SK-N-SH treated with all-trans-retinoic acid at 6 μM for 48 hours (cell line): ENCODE measurements around the gene HMGXB4.

Experiments
- ATAC-seq: fragments of 200-7000 bp; cut with Tn5 transposase; 3 replicates; pipeline ENCODE4 v1.9.1; 2020; ENCODE audit warnings: mild to moderate bottlenecking, moderate library complexity
- ARNTL ChIP-seq: fragments of 450-650 bp; formaldehyde crosslinking; IDR thresholded peaks from 2 replicates; pipeline ENCODE4 v1.5.0; 2020; ENCODE audit warnings: low read depth, mild to moderate bottlenecking, moderate library complexity, borderline replicate concordance
- BACH2 ChIP-seq: fragments of 250-450 bp; sonication (Bioruptor Pico); IDR thresholded peaks from 2 replicates; pipeline ENCODE4 v1.9.0; 2021; ENCODE audit warnings: mild to moderate bottlenecking, borderline replicate concordance
- CSRNP3 ChIP-seq: fragments of 250-450 bp; sonication (Bioruptor Pico); IDR thresholded peaks from 2 replicates; pipeline ENCODE4 v1.5.1; 2021; ENCODE audit warnings: mild to moderate bottlenecking, moderate library complexity
- ESRRG ChIP-seq: fragments of 250-450 bp; sonication (Bioruptor Pico); IDR thresholded peaks from 2 replicates; pipeline ENCODE4 v1.6.1; 2021; ENCODE audit warnings: mild to moderate bottlenecking
- GLIS3 ChIP-seq: fragments of 250-450 bp; sonication (Bioruptor Pico); IDR thresholded peaks from 2 replicates; pipeline ENCODE4 v1.5.0; 2020; ENCODE audit warnings: mild to moderate bottlenecking, moderate library complexity
- ISL1 ChIP-seq: fragments of 250-450 bp; sonication (Bioruptor Pico); IDR thresholded peaks from 2 replicates; pipeline ENCODE4 v2.1.2; 2022; ENCODE audit warnings: mild to moderate bottlenecking, moderate library complexity
- OSR1 ChIP-seq: fragments of 250-450 bp; sonication (Bioruptor Pico); IDR thresholded peaks from 2 replicates; pipeline ENCODE4 v1.8.0; 2022; ENCODE audit warnings: moderate library complexity, mild to moderate bottlenecking, inconsistent platforms
- POU6F1 ChIP-seq: fragments of 250-450 bp; sonication (Bioruptor Pico); IDR thresholded peaks from 2 replicates; pipeline ENCODE4 v1.8.0; 2021; ENCODE audit warnings: low read depth, mild to moderate bottlenecking, moderate library complexity, borderline replicate concordance
- PPARA ChIP-seq: fragments of 250-450 bp; sonication (Bioruptor Pico); IDR thresholded peaks from 2 replicates; pipeline ENCODE4 v1.5.0; 2020; ENCODE audit warnings: mild to moderate bottlenecking, borderline replicate concordance
- SNAI2 ChIP-seq: fragments of 250-450 bp; sonication (Bioruptor Pico); IDR thresholded peaks from 2 replicates; pipeline ENCODE4 v1.5.0; 2020; ENCODE audit warnings: mild to moderate bottlenecking, moderate library complexity
- TCF4 ChIP-seq: fragments of 250-450 bp; sonication (Bioruptor Pico); IDR thresholded peaks from 2 replicates; pipeline ENCODE4 v1.8.0; 2021; ENCODE audit warnings: mild to moderate bottlenecking, moderate library complexity, borderline replicate concordance
- ZC3H10 ChIP-seq: fragments of 250-450 bp; sonication (Bioruptor Pico); IDR thresholded peaks from 2 replicates; pipeline ENCODE4 v1.5.1; 2021; ENCODE audit warnings: mild to moderate bottlenecking, moderate library complexity
- ZFP3 ChIP-seq: fragments of 250-450 bp; sonication (Bioruptor Pico); IDR thresholded peaks from 2 replicates; pipeline ENCODE4 v1.5.0; 2020; ENCODE audit warnings: mild to moderate bottlenecking, moderate library complexity
- ZFP30 ChIP-seq: fragments of 450-650 bp; formaldehyde crosslinking; IDR thresholded peaks from 2 replicates; pipeline ENCODE4 v1.5.0; 2022; ENCODE audit warnings: mild to moderate bottlenecking, moderate library complexity
- ZNF565 ChIP-seq: fragments of 450-650 bp; formaldehyde crosslinking; conservative IDR thresholded peaks from 2 replicates; pipeline ENCODE4 v1.5.0; 2020; ENCODE audit warnings: low read depth, mild to moderate bottlenecking, moderate library complexity
- ZNF70 ChIP-seq: fragments of 450-650 bp; formaldehyde crosslinking; IDR thresholded peaks from 2 replicates; pipeline ENCODE4 v1.5.0; 2020; ENCODE audit warnings: mild to moderate bottlenecking, moderate library complexity
- ZNF8 ChIP-seq: fragments of 450-650 bp; formaldehyde crosslinking; IDR thresholded peaks from 2 replicates; pipeline ENCODE4 v1.5.0; 2020; ENCODE audit warnings: mild to moderate bottlenecking, moderate library complexity
- TF ChIP-seq, protein P1 (sequence below): fragments of 250-450 bp; sonication (Bioruptor Pico); IDR thresholded peaks from 2 replicates; pipeline ENCODE4 v1.8.0; 2020; ENCODE audit warnings: mild to moderate bottlenecking, moderate library complexity, borderline replicate concordance
- TF ChIP-seq, protein P2 (sequence below): fragments of 250-450 bp; sonication (Bioruptor Pico); IDR thresholded peaks from 2 replicates; pipeline ENCODE4 v1.5.0; 2020; ENCODE audit warnings: mild to moderate bottlenecking, moderate library complexity
- TF ChIP-seq, protein P3 (sequence below): fragments of 250-450 bp; sonication (Bioruptor Pico); IDR thresholded peaks from 2 replicates; pipeline ENCODE4 v1.5.1; 2020; ENCODE audit warnings: low read depth, mild to moderate bottlenecking, moderate library complexity

HMGXB4 gene

GRCh38 chr22:35299217-35299672 lies 42.0 kb downstream of the HMGXB4 start:
- peak; percentile 21 for ATAC-seq
- TF ChIP-seq, protein P1, sequence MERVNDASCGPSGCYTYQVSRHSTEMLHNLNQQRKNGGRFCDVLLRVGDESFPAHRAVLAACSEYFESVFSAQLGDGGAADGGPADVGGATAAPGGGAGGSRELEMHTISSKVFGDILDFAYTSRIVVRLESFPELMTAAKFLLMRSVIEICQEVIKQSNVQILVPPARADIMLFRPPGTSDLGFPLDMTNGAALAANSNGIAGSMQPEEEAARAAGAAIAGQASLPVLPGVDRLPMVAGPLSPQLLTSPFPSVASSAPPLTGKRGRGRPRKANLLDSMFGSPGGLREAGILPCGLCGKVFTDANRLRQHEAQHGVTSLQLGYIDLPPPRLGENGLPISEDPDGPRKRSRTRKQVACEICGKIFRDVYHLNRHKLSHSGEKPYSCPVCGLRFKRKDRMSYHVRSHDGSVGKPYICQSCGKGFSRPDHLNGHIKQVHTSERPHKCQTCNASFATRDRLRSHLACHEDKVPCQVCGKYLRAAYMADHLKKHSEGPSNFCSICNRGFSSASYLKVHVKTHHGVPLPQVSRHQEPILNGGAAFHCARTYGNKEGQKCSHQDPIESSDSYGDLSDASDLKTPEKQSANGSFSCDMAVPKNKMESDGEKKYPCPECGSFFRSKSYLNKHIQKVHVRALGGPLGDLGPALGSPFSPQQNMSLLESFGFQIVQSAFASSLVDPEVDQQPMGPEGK (CRISPR knock-in tag) = no peak
- no peak for TF ChIP-seq ZNF70 (CRISPR knock-in tag)
- no peak for TF ChIP-seq TCF4
- TF ChIP-seq ZFP30 (CRISPR knock-in tag) = no peak
- TF ChIP-seq ESRRG (CRISPR knock-in tag) = no peak
- no peak for TF ChIP-seq BACH2 (CRISPR knock-in tag)
- no peak for TF ChIP-seq ZNF8 (CRISPR knock-in tag)
- no peak for TF ChIP-seq SNAI2 (CRISPR knock-in tag)
- no peak for TF ChIP-seq POU6F1 (CRISPR knock-in tag)
- TF ChIP-seq ISL1 (CRISPR knock-in tag) = no peak
- no peak for TF ChIP-seq ZFP3
- TF ChIP-seq ZNF565 (CRISPR knock-in tag) = no peak
- no peak for TF ChIP-seq ZC3H10 (CRISPR knock-in tag)
- TF ChIP-seq CSRNP3 (CRISPR knock-in tag) = no peak
- TF ChIP-seq GLIS3 (CRISPR knock-in tag) = no peak
- TF ChIP-seq OSR1 (CRISPR knock-in tag) = no peak
- no peak for TF ChIP-seq ARNTL (CRISPR knock-in tag)
- TF ChIP-seq, protein P2, sequence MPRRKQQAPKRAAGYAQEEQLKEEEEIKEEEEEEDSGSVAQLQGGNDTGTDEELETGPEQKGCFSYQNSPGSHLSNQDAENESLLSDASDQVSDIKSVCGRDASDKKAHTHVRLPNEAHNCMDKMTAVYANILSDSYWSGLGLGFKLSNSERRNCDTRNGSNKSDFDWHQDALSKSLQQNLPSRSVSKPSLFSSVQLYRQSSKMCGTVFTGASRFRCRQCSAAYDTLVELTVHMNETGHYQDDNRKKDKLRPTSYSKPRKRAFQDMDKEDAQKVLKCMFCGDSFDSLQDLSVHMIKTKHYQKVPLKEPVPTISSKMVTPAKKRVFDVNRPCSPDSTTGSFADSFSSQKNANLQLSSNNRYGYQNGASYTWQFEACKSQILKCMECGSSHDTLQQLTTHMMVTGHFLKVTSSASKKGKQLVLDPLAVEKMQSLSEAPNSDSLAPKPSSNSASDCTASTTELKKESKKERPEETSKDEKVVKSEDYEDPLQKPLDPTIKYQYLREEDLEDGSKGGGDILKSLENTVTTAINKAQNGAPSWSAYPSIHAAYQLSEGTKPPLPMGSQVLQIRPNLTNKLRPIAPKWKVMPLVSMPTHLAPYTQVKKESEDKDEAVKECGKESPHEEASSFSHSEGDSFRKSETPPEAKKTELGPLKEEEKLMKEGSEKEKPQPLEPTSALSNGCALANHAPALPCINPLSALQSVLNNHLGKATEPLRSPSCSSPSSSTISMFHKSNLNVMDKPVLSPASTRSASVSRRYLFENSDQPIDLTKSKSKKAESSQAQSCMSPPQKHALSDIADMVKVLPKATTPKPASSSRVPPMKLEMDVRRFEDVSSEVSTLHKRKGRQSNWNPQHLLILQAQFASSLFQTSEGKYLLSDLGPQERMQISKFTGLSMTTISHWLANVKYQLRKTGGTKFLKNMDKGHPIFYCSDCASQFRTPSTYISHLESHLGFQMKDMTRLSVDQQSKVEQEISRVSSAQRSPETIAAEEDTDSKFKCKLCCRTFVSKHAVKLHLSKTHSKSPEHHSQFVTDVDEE = no peak
- TF ChIP-seq, protein P3, sequence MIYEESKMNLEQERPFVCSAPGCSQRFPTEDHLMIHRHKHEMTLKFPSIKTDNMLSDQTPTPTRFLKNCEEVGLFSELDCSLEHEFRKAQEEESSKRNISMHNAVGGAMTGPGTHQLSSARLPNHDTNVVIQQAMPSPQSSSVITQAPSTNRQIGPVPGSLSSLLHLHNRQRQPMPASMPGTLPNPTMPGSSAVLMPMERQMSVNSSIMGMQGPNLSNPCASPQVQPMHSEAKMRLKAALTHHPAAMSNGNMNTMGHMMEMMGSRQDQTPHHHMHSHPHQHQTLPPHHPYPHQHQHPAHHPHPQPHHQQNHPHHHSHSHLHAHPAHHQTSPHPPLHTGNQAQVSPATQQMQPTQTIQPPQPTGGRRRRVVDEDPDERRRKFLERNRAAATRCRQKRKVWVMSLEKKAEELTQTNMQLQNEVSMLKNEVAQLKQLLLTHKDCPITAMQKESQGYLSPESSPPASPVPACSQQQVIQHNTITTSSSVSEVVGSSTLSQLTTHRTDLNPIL (CRISPR knock-in tag) = no peak
- no peak for TF ChIP-seq PPARA
- TF ChIP-seq, all 23 proteins: peak for 0

- TF ChIP-seq GLIS3 (CRISPR knock-in tag) = 0 out of 2 replicates have a peak, but pooled peaks have one; percentile 63
- no peak for TF ChIP-seq ARNTL (CRISPR knock-in tag)
- TF ChIP-seq, protein P2 = 0 out of 2 replicates have a peak, but pooled peaks have one; percentile 18
- TF ChIP-seq ZNF565 (CRISPR knock-in tag) = no peak
- ATAC-seq = peak; percentile 97
Observed at GRCh38 chr22:35299673-35300499, 42.6 kb downstream of the HMGXB4 start, which contains the start of gene TOM1. TSS of gene TOM1 (plus strand) at chr22:35299894. CDS start at chr22:35299929, 35 bp downstream.
